Activated CD4-positive, alpha-beta T cell treated with anti-CD3 and anti-CD28 coated beads, Interleukin-2, amount 50 U/mL, for 1 hour (primary cell): Measurements from ENCODE around the gene TBC1D20.

Experiments used
- DNase-seq: peaks from one replicate; pipeline ENCODE4 v3.0.0-alpha.2; 2020

TBC1D20 gene

DNA sequence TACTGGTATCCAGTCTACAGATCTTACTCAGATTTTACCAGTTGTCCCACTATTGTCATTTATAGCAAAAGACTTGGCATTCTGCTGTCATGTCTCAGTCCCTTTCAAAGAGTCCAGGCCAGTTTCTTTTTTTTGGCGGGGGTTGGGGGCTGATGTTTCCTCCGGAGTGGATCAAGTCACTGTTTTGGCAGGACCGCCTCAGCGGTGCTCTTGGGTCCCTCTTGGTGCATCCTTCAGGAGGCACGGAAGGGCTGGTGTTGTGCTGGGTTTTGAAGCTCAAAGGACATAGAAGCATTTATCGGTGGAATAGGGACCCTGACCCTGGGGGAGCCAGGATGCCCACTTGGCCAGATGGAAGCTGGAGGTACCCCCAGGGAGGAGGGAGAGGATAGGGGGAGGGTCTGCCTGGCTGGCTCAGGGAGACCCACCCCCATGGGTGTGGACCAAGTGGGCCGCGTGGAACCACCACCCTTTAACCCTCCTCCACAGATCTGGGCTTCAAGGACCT, 43.4 kb downstream of the TBC1D20 start:
- no peak for DNase-seq

DNA sequence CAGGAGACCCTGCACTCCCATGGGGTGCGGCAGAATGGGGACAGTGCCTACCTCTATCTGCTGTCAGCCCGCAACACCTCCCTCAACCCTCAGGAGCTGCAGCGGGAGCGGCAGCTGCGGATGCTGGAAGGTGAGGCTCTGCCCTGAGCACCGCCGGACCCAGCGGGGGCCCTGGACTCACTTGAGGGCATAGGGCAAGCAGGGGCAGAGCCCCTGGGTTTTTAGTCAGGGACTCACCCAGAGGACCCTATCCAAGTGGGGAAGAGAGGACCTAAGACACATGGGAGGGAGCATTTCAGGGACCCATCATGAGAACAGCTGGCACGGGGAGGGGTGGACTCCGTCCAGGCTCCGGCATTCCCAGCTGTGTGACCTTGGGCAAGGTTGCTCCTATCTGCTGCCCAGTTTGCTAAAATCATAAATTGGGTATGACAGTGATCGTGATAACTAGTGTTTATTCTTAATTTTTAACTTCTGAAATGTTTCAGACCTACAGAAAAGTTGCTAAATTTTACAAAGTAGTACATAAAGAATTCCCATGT, 44.5 kb downstream of the TBC1D20 start:
- DNase-seq = no peak

DNA sequence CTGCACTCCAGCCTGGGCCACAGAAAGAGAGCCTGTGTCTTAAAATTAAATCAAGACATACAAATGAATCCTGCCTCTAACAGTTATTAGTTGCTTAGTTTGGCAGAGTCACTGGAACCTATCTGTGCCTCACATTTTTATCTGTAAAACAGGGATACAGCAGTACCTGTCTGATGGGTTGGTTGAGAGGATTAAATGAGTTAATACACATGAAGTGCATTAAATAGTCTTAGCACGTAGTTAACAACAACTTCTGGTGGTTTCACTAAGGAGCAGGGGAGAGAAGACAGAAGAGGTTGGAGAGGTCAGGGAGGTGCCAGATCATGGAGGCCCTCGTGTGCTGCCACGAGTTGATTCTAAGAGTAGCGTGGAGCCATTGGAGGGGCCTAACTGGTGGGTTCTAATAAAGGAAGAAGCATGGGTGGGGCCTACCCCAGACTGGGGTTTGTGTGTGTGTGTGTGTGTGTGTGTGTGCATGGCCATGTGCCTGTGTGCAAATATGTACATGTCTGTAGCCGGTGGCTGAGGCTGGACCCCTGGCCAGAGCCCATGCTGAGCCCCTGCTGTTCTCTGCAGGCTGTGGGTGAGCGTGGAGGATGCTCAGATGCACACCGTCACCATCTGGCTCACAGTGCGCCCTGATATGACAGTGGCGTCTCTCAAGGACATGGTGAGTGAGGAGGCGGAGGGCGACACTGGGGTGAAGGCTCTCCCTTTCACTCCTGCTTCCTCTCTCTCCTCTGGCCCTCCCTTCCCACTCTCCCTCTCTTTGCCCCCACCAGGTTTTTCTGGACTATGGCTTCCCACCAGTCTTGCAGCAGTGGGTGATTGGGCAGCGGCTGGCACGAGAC, 45.2 kb downstream of the TBC1D20 start:
- no peak for DNase-seq

DNA sequence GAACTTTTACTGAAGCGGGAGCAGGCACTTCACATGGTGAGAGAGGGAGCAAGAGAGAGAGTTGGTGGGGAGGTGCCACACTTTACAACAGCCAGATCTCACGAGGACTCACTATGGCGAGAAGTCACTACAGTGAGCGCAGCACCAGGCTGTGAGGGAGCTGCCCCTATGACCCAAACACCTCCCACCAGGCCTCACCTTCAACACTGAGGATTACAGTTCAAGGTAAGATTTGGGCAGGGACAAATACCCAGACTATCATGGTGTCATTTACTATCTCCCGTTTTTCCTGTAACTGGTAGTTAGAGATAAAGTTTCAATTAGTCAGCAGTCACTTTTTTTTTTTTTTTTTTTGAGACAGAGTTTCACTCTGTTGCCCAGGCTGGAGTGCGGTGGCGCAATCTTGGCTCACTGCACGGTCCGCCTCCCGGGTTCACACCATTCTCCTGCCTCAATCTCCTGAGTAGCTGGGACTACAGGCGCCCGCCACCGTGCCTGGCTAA, 46.5 kb downstream of the TBC1D20 start:
- DNase-seq = no peak

DNA sequence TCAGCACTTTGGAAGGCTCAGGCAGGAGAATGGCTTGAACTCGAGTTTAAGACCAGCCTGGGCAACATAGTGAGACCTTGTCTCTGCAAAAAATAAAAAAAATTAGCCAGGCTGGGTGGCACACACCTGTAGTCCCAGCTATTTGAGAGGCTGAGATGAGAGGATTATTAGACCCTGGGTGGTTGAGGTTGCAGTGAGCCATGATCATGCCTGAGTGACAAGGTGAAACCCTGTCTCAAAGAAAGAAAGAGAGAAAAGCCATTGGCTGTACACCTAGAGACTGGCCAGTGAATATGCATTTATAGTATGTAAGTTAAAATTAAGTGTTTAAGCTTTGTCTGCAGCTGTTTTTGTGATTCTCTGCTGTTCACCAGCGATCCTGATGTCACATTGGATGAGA, 48.2 kb downstream of the TBC1D20 start:
- no peak for DNase-seq

DNA sequence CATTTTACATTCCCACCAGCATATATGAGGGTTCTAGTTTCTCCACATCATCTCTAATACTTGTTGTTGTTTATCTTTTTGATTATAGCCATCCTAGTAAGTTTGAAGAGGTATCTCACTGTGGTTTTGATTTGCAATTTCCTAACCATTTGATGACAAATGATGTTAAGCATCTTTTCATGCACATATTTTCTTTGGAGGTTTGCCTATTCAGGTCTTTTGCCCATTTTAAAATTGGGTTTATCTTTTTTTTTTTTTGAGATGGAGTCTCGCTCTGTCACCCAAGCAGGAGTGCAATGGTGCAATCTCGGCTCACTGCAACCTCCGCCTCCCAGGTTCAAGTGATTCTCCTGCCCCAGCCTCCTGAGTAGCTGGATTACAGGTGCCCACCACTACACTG, 50.3 kb downstream of the TBC1D20 start:
- DNase-seq = no peak

DNA sequence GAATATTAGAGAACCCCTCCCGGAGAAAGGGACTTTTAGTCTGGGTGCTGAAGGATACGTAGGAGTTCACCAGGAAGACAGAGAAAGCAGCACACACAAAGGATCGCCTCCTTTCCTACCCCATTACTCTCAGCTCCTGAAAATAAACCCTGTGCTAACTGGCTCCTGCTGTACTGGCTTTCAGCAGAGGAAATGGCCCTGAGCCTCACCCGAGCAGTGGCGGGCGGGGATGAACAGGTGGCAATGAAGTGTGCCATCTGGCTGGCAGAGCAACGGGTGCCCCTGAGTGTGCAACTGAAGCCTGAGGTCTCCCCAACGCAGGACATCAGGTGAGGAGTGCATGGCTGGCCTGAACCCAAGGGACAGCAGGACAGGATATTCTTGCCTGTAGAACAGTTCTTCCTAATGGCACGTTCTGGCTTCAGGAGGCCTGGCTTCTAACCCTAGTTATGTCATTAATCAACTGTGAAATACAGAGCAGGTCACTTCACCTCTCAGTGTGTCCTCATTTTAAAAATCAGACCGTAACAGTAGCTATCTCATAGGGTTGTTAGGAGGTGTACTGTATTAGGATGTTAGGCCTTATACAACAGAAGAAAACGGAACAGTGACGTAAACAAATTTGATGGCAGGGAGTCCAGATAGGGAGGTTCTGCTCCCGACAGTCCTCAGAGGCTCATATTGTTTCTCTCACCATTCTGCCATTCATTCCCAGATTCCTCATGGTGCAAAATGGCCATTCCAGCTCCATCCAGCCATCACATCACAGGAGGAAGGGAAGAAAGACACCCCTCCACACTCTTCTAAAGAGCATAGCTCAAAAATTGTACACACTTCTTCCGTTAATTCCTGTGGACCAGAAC, 52.4 kb downstream of the TBC1D20 start:
- DNase-seq = no peak

DNA sequence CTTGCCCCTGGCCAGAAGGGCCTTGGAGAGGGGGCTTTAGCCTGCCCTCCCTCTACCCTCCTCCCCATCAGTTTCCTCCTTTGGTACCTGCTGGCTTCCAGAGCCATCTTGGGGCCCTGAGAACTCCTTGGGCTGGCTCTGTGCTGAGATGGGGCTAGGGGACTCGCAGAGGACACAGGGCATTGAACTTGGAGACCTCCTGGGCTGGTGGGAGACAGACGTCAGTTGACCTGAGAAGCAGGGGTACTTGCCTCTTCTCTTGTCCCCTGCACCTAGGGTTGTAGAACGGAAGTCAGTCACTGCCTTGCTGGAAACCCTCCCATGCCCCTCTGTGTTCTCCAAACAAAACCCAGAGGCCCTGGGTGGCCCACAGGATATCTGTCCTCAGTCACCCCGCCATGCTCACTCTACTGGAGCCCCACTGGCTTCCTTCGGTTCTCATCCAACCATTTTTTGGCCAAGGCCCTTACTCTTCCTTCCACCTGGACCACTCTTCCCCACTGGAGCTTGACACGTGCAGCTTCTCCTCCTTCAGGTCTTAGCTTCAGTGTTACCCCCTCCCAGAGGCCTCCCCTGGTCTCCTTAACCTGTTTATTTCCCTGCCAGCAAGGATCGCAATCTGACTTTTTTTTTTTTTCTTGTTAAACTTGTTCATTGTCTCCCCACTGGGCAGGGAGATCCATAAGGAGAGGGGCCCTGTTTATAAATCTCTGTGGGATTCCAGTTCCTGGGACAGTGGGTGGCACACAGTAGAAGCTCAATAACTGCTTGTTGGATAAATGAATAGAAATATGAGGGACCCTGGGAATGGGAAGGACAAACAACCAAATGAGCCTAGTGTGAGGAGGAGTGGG, 53.3 kb downstream of the TBC1D20 start:
- no peak for DNase-seq

DNA sequence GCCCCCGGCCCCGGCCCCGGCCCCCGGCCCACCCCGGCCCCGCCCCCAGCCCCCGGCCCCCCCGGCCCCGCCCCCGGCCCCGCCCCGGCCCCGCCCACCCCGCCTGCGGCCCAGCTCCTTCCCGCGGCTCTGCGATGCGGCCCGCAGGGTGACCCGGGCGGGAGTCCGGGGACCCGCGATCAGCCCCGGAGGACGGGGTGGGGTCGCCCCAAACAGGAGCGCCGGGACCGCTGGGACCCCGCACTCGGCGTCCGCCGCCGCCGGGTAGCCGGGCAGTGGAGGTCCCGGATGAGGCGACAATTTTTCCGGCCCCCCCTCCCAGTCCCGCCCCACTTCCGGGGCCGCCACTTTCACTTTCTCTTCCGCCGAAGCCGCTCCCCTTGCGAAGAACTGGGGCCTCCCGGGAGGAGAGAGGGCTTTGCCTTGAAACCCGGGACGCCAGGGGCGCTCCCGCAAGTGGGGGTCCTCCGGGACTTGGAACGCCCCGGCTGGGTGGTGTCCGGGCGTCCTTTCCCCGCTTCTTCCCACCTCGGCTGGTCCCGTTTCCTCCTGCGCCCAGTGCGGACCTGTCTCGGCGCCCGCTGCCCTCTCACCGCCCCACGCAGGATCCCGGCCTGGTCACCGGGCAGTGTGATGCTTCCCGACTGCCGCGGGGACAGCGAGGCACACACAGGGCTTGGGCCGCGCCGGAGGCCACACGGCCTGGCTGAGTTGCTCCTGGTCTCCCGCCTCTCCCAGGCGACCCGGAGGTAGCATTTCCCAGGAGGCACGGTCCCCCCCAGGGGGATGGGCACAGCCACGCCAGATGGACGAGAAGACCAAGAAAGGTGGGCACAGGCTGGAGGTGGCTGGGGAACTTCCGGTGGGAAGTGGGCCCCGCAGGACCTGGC, 54.1 kb downstream of the TBC1D20 start, which contains the start of gene RBCK1:
RBCK1 (plus strand) TSS at position 347 of the 890 bp plus-strand sequence; CDS start at position 806, 459 bp downstream.
- DNase-seq = peak; percentile 85

DNA sequence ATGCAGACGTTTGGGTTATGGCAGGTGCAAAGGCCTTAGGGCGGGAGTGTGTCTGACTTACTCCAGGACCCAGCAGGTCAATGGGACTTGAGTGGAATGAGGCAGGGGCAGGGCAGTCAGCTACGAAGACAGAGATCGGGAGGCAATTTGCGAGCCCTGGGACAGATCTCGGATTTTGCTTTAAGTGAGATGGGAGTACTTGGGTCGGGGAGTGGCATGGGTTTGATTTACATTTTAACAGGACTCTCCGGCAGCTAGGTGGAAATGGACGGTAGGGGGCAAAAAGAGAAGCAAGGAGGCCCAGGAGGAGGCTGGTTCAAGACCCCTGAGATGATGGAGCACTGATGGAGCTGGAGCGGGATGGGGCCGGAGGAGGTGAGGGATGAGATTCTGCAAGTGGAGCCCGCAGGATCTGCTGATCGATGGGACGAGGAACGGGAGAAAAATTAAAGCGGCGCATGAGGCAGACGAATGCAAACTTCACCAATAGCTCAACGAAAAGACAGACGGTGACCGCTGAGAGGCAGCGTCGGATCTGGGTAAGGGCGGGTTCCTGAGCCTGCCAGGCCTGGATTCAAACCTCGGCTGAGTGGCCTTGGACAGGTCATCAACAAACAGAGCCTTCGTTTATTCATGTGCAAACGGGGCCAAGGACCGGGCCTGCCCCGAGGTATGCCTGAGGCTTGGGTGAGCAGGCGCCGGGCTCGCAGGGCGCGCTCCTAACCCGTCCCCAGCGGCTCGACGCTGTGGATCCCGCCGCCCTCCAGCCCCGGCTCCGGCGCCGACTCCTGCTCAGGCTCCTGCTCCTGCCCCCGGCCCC, 55.0 kb downstream of the TBC1D20 start:
- peak; percentile 58 for DNase-seq

DNA sequence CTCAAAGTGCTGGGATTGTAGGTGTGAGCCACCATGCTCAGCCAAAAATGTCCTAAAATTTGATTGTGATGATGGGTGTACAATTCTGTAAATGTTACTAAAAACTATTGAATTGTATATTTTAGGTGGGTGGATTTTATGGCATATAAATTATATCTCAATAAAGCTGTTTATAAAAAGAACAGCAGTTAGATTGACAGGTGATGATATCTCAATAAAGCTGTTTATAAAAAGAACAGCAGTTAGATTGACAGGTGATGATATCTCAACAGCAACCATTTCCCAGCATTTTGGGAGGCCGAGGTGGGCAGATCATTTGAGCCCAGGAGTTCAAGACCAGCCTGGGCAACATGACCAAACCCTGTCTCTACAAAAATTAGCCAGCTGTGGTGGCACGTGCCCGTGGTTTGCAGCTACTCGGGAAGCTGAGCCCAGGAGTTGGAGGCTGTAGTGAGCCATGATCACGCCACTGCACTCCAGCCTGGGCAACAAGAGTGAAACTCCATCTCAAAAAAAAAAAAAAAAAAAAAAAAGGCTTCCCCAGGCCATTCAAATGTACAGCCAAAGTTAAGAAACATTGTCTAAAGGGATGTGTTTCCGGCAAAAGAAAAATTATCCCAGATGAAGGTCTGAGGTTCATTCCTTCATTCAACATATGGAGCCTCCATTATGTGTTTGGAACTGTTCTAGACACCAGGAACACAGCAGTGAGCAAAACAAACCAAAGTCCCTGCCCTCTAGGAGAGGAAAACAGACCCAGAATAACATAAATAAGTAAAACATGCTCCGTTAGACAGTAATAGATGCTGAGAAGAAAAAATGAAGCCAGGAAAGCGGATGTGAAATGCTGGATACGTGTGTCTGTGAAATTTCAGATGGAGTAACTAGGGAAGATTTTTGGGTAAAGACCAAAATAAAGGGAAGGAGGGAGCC, 55.9 kb downstream of the TBC1D20 start:
- DNase-seq = no peak

DNA sequence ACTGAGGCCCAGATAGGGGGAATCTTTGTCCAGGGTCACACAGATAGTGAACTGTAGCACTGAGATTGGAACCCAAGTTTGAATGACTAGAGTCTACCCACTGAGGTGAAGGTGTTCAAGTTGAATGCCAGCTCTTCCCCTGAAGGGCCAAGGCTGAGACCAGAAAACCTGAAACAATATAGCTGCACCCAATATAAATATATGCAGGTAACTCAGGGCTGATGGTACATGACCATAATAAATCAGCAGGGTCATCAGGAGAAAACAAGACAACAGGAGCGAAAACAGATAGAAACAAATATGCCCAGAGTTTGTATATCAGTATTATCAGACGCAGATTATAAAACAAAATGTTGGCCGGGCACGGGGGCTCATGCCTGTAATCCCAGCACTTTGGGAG, 58.2 kb downstream of the TBC1D20 start:
- DNase-seq = no peak

DNA sequence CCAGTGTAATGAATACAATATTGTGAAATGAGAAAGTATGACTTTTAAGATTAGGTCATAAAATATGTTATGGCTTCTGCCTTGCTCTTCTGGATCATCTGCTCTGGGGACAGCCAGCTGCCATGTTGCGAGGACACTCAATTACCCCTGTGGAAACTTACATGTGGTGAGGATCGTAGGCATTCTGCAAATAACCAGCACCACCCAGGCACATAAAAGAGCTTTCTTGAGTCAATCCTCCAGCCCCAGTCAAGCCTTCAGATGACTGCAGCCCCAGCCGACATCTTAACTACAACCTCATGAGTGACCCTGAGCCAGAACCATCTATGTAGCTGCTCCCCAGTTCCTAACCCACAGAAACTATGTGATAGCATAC, 58.8 kb downstream of the TBC1D20 start:
- DNase-seq = no peak

DNA sequence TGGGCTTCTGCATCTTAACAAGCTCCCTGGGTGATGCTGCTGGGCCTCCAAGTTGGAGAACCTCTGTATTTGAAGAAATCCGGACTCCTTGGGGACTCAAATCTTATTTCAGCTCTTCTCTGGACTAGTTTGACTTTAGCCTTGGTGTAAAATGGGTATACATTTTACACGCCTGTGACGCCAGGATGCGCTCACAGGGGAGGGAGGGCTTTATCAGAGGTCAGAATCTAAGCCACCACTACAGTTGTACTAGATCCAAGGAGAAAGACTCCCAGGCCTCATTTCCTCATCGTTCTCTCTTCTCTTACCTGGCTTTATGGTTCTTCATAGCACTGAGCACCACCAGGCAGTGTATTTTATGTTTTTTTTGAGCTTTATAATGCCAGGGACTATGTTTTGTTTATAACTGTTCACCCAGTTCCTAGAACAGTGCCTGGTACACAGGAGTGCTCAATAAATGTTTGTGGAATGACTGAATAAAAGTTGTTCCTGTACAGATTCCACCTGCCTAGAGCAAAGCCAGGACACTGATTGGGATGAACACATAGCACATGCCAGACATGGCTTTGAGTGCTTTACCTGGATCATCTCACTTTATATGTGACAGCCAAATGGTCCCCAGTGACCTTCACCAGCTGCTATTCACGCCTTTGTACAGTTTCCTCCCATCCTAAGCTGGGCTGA, 59.3 kb downstream of the TBC1D20 start:
- no peak for DNase-seq

DNA sequence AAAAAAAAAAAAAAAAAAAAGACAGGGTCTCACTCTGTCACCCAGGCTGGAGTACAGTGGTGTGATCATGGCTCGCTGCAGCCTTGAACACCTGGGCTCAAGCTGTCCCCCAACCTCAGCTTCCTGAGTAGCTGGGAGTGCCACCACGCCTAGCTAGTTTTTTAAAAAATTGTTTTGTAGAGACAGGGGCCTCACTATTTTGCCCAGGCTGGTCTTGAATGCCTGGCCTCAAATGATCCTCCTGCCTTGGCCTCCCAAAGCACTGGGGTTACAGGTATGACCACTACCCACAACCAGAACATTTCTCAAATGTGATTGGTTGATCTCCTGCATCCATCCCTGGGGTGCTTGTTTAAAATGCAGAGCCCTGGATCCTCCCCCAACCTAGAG, 59.8 kb downstream of the TBC1D20 start:
- DNase-seq = no peak

DNA sequence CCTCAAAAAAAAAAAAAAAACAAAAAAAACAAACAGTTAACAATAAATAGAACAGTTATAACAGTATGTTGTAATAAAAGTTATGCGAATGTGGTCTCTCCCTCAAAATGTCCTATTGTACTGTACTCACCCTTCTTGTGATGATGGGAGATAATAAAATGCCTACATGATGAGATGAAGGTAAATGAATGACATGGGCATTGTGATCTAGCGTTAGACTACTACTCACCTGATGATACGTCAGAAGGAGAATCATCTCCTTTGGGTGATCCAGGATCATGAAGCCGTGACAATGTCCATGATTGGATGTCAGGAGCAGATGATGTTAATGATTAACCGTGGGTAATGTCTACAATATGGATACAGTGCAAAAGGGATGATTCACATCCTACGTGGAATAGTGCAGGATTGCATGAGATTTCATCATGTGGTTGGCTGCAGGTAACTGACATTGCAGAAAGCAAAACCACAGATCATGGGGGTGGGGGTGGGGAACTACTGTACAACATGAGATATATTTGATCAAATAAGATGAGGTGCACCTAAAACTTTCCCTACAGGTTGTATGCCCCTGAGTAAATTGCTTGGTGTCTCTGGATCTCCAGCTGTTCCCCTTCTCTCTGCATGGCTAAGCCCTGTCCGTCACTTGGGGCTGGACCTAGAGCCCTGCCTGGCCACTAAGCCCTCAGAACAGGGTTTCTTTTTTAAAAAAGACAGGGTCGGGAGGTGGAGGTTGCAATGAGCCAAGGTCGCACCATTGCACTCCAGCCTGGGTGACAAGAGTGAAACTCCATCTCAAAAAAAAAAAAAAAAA, 60.4 kb downstream of the TBC1D20 start:
- DNase-seq = no peak

DNA sequence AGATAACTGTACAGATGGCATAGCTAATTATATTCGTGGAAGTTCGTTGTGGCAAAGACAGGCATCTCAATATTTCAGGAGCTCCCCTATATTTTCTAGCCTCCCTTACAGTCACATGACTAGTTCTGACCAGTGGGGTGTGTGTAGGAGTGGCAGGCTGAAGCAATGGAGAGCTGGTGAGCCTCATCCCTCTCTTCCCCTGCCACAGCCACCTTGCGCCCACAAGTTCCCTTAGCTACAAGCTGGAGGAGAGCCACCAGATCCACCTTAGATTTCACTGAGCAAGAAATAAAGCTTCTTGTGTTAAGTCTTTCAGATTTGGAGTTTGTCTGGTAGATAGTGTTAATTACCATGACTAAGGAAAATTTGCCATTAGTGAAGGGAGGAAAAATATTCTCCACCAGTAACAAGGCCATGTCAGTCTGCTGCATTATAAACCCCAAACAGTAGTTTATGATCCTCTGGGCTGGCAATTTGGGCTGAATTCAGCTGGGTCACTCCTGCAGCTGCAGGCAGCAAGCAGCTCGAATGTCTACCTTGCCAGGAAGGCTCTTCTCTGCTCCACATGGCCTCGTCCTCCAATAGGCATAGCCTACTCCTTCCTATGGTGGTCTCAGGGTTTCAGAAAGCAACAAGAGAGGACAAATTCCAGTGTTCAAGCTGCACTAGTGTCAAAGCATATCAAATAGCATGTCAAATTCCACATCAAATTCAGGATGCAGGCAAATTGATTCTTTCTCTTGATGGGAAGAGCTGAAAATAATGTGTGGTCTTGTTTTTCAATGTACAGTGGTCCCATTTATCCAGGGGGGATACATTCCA, 61.7 kb downstream of the TBC1D20 start:
- no peak for DNase-seq
